Hepatocyte (in vitro differentiated cells): ENCODE results near the gene FAM20A.

Experiments
- EZH2 ChIP-seq: fragments of 200-600 bp; sonication (generic); IDR thresholded peaks from 2 replicates; pipeline ENCODE4 v1.6.1; 2016; ENCODE audit warnings: antibody characterized with exemption, mild to moderate bottlenecking, borderline replicate concordance
- EZH2phosphoT487 ChIP-seq: fragments of 200-600 bp; sonication (generic); IDR thresholded peaks from one replicate; pipeline ENCODE4 v1.6.1; 2018; ENCODE audit warnings: antibody characterized with exemption, mild to moderate bottlenecking, low read depth, moderate library complexity; ENCODE audit not compliant: unreplicated experiment, severe bottlenecking
- TF ChIP-seq, protein P1 (sequence below): fragments of 200-600 bp; sonication (generic); IDR thresholded peaks from 2 replicates; pipeline ENCODE4 v1.5.1; 2016; ENCODE audit warnings: antibody characterized with exemption, mild to moderate bottlenecking; ENCODE audit not compliant: poor library complexity

DNA sequence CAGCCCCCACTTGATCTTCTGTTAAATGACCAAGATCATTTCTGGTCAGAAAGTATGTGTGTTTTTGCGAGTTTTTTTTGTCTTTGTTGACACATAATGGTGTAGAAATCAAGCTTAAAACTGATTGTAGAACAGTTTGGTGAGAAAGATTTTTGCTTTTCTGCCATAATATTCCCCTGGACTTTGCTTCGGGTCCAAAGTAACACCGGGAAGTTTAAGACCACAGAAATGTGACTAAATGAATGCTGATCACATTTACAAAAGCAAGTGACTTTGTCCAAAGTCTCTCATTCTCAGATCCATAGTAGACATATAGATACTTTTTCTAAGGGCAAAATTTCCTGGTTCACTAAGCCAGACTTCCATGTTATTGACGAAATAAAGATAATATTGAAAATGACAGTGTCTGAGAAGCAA lies 2.6 kb downstream of the FAM20A start:
- TF ChIP-seq, protein P1, sequence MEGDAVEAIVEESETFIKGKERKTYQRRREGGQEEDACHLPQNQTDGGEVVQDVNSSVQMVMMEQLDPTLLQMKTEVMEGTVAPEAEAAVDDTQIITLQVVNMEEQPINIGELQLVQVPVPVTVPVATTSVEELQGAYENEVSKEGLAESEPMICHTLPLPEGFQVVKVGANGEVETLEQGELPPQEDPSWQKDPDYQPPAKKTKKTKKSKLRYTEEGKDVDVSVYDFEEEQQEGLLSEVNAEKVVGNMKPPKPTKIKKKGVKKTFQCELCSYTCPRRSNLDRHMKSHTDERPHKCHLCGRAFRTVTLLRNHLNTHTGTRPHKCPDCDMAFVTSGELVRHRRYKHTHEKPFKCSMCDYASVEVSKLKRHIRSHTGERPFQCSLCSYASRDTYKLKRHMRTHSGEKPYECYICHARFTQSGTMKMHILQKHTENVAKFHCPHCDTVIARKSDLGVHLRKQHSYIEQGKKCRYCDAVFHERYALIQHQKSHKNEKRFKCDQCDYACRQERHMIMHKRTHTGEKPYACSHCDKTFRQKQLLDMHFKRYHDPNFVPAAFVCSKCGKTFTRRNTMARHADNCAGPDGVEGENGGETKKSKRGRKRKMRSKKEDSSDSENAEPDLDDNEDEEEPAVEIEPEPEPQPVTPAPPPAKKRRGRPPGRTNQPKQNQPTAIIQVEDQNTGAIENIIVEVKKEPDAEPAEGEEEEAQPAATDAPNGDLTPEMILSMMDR, result no peak
- TF ChIP-seq EZH2 (no peak), EZH2phosphoT487 (no peak)
